Panc1 (cell line): Measurements from ENCODE around the gene CORO2B. TPM values are rescaled to one million over a fixed set of nuclear protein-coding genes. Genes with fewer than 3 reads are reported as not detected.

Experiments used
- ATAC-seq: fragments of 200-7000 bp; cut with Tn5 transposase; 2 replicates; pipeline ENCODE4 v1.9.1; 2020; ENCODE audit warnings: mild to moderate bottlenecking, moderate library complexity
- BruUV-seq: library from RNA; stranded (reverse); fragments of 400-500 nt; replicated peaks from 2 replicates; lab custom pipeline; 2021; lab: Mats Ljungman, UMichigan
- CTCF ChIA-PET: fragments of 300-600 bp; sonication (Branson Sonifier 250); formaldehyde crosslinking; loops from one replicate; lab custom pipeline; 2022; ENCODE audit warnings: antibody characterized with exemption; lab: Charles Lee
- POLR2A ChIA-PET: fragments of 300-600 bp; sonication (Branson Sonifier 250); formaldehyde crosslinking; loops from one replicate; lab custom pipeline; 2022; ENCODE audit warnings: antibody characterized with exemption; lab: Charles Lee
- DNase-seq: peaks from one replicate; pipeline ENCODE4 v3.0.0-alpha.2; 2010; ENCODE audit warnings: low read depth, low spot score
- H3K27ac ChIP-seq: 2 replicates; pipeline ENCODE4 v1.5.1; 2011; ENCODE audit warnings: mild to moderate bottlenecking, low read length, inconsistent platforms
- H3K27me3 ChIP-seq: fragments of 200-500 bp; sonication (Bioruptor generic); 2 replicates; pipeline ENCODE4 v1.6.0; 2014; ENCODE audit warnings: low read length, inconsistent platforms; ENCODE audit not compliant: control insufficient read depth, insufficient read depth
- H3K36me3 ChIP-seq: fragments of 200-500 bp; sonication (Bioruptor generic); 2 replicates; pipeline ENCODE4 v1.5.1; 2014; ENCODE audit warnings: inconsistent platforms, mild to moderate bottlenecking, low read length, moderate library complexity; ENCODE audit not compliant: control insufficient read depth, insufficient read depth
- H3K4me1 ChIP-seq: 2 replicates; pipeline ENCODE4 v1.5.1; 2011; ENCODE audit warnings: inconsistent platforms, mild to moderate bottlenecking, low read length, moderate library complexity; ENCODE audit not compliant: control insufficient read depth, insufficient read depth
- H3K4me3 ChIP-seq, 2 experiments: 2 replicates each; pipeline ENCODE4 v1.5.1; 2011 to 2012; ENCODE audit warnings: low read depth in 2 of 2, low read length in 2 of 2, mild to moderate bottlenecking in 2 of 2, inconsistent platforms in 1 of 2, moderate library complexity in 1 of 2
- H3K9me3 ChIP-seq: fragments of 200-500 bp; sonication (Bioruptor generic); 2 replicates; pipeline ENCODE4 v1.5.1; 2014; ENCODE audit warnings: low read depth, mild to moderate bottlenecking, inconsistent platforms, low read length, moderate library complexity; ENCODE audit not compliant: control insufficient read depth, insufficient read depth
- CTCF ChIP-seq: fragments of 450-650 bp; IDR thresholded peaks from 2 replicates; pipeline ENCODE4 v1.5.1; 2017; ENCODE audit warnings: mild to moderate bottlenecking
- POLR2AphosphoS5 ChIP-seq: IDR thresholded peaks from 2 replicates; pipeline ENCODE4 v1.6.1; 2012; ENCODE audit warnings: mild to moderate bottlenecking, low read depth, low read length, moderate library complexity
- REST ChIP-seq, 2 experiments: IDR thresholded peaks; 2 replicates each; pipeline ENCODE4 v1.6.1; 2011 to 2012; ENCODE audit warnings: low read depth in 2 of 2, control low read depth in 1 of 2, low read length in 1 of 2, mild to moderate bottlenecking in 1 of 2, moderate library complexity in 1 of 2; ENCODE audit not compliant: insufficient read depth in 1 of 2
- SIN3A ChIP-seq: IDR thresholded peaks from 2 replicates; pipeline ENCODE4 v1.6.1; 2012; ENCODE audit warnings: low read depth, mild to moderate bottlenecking, low read length, moderate library complexity, borderline replicate concordance; ENCODE audit not compliant: insufficient read depth
- TCF7L2 ChIP-seq: IDR thresholded peaks from 2 replicates; pipeline ENCODE4 v1.6.1; 2011; ENCODE audit warnings: mild to moderate bottlenecking, low read depth, low read length, inconsistent platforms
- in situ Hi-C: cut with HindIII; loops from 2 replicates; pipeline ENCODE4 v1.10.0; 2016; ENCODE audit warnings: low sequenced_read_pairs, low pct_unique_long_range_greater_than_20kb
- intact Hi-C: fragments of 100-400 bp; cut with micrococcal nuclease; formaldehyde crosslinking; loops from one replicate; pipeline ENCODE4 v1.10.0; 2022; ENCODE audit not compliant: unreplicated experiment
- total RNA-seq: library from RNA; stranded (reverse); gene quantifications from one replicate; pipeline ENCODE4 v1.2.1, GENCODE V29; 2021; ENCODE audit not compliant: unreplicated experiment

Gene CORO2B
- total RNA-seq, 1 experiment from 2014 or later, result 0.36 TPM

DNA sequence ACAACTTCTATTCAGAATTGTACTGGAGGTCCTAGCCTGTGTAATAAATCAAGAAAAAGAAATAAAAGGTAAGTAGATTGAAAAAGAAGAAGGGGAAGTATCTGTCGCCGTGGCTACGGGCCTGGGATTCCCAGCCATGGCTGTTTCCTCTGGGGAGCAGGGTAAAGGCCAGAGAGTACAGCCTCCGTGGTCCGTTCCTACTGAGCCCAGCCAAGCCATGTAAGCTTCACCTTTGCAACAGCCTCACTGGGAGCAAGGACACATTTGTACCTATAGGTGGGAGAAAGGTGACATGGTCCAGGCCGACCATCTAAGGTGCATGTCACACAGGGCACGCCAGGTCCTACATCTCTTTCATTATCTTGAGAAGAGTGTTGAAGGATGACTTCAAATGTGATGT lies 170.6 kb downstream of the CORO2B start:
- no peaks in the 10 kb centered on the region for H3K9me3 ChIP-seq
- no TSS peak for BruUV-seq
- ATAC-seq, result no peak
- intact Hi-C loops, result no loop called here
- no peaks in the 10 kb centered on the region for H3K36me3 ChIP-seq
- no peak for DNase-seq
- no peaks in the 10 kb centered on the region for H3K4me1 ChIP-seq
- POLR2A ChIA-PET, result no interaction called here
- CTCF ChIA-PET, result interaction anchor here (0.5 kb wide), 1 partner anchor 139 kb away, joined by 5 read pairs; no protein-coding TSS in a partner anchor
- TF ChIP-seq TCF7L2 (no peak), SIN3A (no peak), CTCF (no peak), REST (IDR thresholded peaks at IDR 0.05; ENCODE audit: insufficient read depth in 1 of 2, low read depth in 2 of 2, low read length in 1 of 2) (no peak)
- H3K4me3 ChIP-seq, result no peak overlapping the region
- in situ Hi-C loops, result no loop called here
- no peaks in the 10 kb centered on the region for H3K27me3 ChIP-seq
- H3K27ac ChIP-seq, result no peak overlapping the region

DNA sequence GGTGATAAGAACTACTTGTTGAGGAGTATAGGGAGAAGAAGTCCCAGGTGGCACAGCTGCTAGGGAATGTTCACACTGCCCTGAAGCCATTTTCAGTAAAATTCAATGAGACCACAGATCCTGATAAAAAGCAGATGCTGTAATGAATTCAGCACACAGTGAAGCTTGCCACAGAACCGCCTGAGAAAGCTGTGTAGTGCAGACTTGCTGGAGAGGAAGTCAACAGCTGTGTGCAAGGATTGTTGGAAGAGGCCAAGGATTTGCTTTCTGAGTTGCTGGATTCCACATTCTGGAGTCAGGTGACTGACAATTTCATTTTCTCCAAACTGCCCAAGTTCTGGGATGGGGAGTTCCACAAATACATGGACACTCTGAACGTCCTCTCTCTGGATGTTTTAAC lies 171.0 kb downstream of the CORO2B start:
- DNase-seq (no peak), ATAC-seq (no peak)
- TF ChIP-seq TCF7L2 (no peak), REST (IDR thresholded peaks at IDR 0.05; ENCODE audit: insufficient read depth in 1 of 2, low read depth in 2 of 2, low read length in 1 of 2) (no peak), CTCF (no peak), POLR2AphosphoS5 (no peak), SIN3A (no peak)
- H3K4me3 ChIP-seq, result no peak overlapping the region
- ChIA-PET POLR2A (no interaction called here), CTCF (interaction anchor here (0.6 kb wide), 2 partner anchors 21 to 49 kb away, joined by 3 read pairs; no protein-coding TSS in a partner anchor)
- intact Hi-C loops (no loop called here), in situ Hi-C loops (no loop called here)
- no peaks in the 10 kb centered on the region for H3K36me3 ChIP-seq
- H3K4me1 ChIP-seq, result no peaks in the 10 kb centered on the region
- no peaks in the 10 kb centered on the region for H3K9me3 ChIP-seq
- no TSS peak for BruUV-seq
- H3K27me3 ChIP-seq, result no peaks in the 10 kb centered on the region
- H3K27ac ChIP-seq, result no peak overlapping the region
